Measurements from ENCODE around the gene ADPRHL1.

The ADPRHL1 gene

DNA sequence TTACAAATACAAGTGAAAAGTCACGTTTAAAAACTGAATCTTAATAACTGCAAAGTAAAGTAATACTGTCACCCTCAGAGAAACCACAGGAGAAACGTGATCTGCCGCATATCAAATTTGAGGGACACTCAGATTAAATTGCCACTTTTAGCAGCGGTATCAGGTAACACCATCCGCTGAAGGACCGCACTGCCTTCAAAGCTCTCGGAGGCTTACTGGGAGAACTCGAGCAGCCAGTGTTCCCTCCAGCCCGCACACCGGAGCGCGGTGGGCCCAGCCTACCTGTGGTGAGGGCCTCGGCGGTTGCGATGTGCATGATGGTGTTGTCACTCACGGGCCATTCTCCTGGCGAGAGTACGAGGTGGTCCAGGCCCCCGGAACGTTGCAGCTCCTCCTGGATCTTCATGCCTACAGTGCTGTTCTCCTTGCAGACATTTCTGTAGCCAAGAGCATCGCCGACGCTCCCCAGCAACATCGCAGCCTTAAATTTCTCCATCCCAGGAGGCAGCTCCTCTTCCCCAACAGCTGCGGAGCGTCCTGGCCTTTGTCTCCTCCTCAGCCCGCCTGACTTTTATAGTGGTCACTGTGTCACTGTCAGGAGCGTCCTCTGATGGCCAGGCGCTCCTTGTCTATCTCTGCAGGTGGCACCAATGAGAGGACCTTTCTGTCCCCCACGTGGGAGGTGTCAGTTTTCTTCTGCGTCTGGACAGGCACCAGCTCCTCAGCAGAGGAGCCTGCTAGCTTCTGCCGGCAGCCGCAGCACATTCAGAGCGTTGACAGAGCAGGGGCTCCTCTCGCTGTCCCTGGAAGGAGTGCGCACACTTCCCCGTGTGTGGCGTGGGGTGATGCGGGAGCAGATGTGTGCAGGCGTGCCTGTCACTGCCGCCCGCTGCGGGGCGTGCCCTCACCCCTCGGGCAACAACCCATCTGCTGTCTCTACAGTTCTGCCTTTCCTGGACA, at the start of gene ADPRHL1:
Gene ADPRHL1 (minus strand): TSS at position 547 of the 960 bp plus-strand sequence. CDS start 51 bp downstream, at position 496.
- peak; percentile 68 for DNase-seq

DNA sequence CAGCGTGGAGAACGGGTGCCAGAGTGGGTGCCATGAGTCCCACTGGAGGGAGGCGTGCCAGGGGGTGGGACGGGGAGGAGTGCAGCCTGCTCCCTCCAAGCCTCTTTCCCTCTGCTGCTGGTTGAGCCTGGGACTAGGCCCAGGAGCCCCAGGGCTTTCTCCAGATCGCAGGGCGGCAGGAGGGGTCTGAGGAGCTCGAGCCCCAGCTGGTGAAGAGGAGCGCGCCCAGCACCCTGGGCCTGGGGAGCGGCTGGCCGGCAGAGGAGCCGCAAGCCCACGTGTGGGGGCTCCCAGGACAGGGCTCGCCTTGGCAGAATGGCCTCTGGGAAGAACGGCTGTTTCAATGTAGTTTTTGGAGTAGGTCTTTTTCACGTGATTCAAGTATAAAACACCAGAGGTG, 49.4 kb upstream of the ADPRHL1 start:
- no peak for DNase-seq

DNA sequence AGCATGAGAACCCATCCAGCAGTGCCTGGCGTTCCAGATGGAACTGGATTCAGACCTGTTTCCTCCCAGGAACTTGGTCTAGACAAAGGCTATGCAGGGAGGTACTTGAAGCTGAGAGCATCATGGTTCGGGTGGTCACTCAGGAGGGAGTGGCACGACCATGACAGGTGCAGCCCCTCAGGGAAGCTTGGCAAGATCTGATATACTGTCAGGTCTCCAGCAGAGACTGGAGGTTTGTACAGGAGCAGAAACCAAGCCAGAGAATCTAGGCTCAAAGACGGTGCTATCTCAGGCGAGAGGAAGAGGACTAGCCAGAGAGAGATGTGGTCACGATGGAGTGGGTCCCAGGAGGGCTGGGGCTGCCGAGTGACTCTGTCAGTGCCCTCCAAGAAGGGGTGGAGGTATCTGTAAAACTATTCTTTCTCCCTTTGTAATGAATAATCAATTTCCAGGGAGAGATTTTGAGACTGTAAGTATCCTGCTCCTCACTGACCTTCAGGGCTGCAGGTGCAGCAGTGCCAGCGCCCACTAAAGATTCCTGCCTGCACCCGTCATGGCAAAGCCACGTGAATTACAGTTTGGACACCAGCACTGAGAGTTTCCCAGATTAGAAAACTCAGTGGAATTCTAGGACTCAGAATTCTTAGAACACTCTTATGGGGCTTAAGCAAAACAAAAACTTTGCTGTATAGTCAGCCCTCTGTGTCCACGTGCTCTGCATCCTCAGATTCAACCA, 47.4 kb upstream of the ADPRHL1 start:
- DNase-seq, result no peak

DNA sequence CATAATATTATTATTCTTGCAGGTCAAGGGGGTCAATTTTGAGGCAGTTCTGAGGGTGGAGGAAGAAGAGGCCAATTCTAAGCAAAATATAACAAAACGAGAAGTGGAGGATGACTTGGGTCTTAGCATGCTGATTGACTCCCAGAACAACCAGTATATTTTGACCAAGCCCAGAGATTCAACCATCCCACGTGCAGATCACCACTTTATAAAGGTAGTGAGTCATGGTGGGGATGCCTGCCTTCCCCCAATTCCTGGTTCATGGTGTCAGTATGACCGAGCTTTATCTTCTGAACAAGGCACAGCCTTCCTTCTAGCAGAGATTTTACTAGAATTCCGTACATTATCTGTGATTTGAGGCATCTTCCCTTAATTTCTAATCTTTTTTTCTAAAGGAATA, 46.6 kb upstream of the ADPRHL1 start:
- DNase-seq, result no peak

DNA sequence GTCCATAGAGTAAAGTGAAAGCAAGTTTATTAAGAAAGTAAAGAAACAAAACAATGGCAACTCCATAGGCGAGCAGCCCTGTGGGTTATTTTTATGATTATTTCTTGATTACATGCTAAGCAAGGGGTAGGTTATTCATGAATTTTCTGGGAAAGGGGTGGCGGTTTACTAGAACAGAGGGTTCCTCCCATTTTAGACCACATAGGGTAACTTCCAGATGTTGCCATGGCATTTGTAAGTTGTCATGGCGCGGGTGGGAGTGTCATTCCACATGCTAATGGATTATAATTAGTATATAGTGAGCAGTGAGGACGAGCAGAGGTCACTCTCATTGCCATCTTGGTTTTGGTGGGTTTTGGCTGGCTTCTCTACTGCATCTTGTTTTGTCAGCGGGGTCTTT, 45.6 kb upstream of the ADPRHL1 start:
- no peak for DNase-seq

DNA sequence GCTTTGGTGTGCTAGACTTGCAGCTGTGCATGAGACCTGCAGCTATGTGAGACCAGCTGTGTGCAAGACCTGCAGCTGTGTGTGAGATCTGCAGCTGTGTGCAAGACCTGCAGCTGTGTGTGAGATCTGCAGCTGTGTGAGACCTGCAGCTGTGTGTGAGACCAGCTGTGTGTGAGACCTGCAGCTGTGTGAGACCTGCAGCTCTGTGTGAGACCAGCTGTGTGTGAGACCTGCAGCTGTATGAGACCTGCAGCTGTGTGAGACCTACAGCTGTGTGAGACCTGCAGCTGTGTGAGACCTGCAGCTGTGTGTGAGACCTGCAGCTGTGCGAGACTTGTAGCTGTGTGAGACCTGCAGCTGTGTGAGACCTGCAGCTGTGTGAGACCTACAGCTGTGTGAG, 43.9 kb upstream of the ADPRHL1 start:
- DNase-seq, result no peak

DNA sequence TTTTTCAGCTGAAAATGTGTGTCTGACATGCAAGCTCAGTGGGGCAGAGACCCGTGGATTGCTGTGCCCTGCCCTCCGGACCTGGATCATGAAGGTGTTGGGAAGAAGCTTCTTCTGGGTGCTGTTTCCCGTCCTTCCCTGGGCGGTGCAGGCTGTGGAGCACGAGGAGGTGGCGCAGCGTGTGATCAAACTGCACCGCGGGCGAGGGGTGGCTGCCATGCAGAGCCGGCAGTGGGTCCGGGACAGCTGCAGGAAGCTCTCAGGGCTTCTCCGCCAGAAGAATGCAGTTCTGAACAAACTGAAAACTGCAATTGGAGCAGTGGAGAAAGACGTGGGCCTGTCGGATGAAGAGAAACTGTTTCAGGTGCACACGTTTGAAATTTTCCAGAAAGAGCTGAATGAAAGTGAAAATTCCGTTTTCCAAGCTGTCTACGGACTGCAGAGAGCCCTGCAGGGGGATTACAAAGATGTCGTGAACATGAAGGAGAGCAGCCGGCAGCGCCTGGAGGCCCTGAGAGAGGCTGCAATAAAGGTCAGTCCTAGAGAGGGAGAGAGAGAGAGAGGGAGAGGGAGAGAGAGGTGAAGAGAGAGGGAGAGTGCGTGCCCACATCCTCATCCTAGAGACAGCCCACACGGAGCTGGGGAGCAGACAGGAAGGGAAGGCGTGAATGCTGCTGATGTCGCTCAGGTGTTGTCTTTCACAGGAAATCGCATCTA, 42.4 kb upstream of the ADPRHL1 start:
- DNase-seq, result no peak

DNA sequence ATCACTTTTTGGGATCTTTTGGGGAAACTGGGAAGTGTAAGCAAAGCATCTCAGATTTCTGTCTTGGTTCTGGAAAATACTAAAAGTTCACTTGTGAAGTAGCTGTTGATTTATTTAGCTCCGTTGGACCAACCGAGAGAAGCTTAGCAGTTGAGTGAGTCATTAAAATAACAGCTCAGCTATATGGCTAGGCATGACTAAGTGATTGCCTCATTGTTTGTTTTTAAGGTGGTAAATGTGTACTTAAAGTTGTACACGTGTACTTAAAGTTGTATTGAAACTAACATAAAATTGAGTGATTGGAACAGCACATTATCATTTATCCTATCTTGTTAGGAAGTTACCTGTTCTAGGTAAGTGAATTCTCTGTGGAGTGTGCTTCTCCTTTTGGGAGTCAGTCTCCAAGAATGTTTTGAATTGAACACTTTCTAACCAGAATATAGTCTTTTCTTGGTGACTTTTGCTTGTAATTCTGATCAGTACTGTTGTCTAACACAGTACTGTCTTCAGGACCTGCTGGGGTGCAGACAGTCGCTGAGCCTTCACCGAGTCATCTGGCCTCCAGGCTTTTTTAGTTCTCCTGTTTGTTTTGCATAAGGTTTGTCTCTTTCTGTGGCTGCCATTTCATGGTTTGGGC, 40.1 kb upstream of the ADPRHL1 start:
- DNase-seq, result no peak

DNA sequence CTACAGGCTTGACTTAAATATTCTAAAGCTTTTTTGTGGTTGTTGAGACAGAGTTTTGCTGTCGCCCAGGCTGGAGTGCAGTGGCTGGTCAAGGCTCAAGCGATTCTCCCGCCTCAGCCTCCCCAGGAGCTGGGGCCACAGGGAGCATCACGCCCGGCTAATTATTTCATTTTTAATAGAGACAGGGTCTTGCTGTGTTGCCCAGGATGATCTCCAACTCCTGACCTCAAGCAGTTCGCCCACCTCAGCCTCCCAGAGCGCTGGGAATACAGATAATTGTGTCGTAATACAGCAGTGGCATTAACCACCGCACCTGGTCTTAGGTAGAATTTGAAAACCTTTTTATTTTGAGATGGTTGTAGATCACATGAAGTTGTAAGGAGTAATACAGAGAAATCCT, 38.7 kb upstream of the ADPRHL1 start:
- no peak for DNase-seq

DNA sequence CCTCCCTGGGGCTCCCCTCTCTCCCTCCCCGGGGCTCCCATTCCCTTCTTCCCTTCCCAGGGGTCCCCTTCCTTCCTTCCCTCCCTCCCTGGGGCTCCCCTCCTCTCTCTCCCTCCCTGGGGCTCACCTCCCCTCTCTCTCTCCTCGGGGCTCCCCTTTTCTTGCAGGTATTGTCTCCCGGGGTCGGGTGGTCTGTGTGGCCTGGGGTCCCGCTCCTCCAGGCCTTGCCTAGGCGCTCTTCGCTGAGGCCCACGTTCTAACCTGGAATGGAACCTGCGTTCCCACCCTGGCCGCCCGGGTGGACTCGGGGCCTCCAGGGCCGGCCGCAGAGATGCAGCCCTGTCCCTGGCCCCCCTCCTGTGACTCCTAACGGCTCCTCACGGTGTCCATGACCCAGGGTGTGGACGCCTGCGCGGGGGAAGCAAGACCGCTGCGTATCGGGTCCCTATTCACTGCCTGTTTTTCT, 38.2 kb upstream of the ADPRHL1 start:
- peak; percentile 54 for DNase-seq

DNA sequence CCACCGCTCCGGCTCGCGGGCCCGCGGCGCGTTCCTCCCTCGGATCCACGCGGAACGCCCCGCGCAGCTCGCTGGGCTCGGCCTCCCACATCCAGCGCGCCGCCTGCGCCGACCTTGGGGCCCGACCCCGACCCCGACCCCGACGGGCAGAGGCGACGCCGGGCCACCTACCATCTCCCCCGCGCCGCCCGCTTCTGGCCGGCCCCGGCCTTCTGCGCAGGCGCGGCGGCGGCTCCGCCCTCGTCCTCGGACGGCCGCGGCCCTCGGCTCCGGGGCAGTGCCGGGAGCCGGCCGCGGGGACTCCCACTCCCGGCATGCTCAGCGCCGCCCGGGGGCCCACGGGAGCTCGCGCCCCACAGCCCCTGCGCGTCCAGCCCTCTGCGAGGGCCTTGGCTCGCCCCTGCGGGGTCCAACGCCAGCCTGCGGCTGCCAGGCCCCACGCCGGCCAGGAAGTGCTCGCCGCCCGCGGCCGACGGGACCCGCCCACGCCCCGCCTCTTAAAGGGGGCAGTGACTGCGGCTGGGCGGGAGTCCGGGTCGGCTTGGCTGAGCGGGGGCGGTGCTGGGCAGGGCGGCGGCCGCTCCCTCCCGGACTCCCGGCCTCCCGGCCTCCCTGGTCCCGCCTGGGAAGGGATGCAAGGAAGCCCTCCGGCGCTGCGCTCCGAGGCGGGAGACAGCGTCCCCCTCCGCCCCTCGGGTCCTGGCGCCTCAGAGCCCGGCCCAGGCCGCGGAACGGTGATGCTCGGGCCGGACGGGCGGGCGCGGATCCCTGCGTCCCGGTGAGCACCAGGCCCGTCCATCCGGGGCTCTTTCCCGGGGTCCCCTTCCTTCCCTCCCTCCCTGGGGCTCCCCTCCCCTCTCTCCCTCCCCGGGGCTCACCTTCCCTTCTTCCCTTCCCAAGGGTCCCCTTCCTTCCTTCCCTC, 37.5 kb upstream of the ADPRHL1 start, which contains the start of gene DCUN1D2:
Gene DCUN1D2 (minus strand): TSS at position 216 of the 922 bp plus-strand sequence. CDS start 42 bp downstream, at position 174.
- DNase-seq, result peak; percentile 96

DNA sequence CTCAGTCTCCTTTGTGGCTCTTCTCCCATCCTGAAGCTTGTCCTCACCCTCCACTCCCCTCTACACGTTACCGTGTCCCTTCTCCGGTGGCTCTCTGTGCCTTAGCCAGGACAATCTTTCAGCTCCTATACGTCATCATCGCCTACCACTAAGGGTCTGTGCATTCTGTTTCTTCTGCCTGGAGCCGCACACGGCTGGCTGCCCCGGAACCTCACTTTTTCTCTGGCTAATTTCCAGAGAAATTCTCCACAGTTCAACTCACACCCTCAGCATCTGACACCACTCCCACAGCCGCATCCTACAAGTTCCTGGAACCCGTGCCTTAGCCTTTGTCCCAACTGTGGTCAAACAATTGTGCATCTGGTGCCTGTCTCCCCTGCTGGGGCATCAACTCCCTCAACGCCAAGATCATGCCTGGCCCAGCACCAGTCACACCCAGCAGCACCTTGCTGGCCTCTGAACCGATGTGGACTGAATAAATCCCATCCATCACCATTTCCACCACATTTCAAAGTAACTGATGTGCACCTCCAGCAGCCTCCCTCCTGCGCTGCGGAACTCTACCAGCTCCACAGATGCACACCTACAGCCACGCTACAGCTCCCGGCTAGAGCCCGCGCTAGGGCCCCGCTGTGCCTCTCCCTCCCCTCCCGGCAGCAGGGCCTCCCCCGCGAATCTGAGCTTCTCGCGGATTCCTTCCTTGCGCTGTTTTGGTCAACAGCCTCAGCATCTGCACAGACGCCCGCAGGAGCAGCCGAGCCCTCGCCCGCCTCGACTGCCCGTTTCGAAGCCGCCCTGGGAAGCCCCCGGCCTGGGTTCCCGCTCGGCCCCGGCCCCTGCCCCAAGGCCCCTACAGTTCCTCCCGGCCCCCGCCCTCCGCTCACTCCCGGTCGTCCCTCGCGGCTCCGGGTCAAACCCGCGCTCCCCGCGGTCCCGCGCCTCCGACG, 36.5 kb upstream of the ADPRHL1 start:
- DNase-seq, result peak; percentile 59

DNA sequence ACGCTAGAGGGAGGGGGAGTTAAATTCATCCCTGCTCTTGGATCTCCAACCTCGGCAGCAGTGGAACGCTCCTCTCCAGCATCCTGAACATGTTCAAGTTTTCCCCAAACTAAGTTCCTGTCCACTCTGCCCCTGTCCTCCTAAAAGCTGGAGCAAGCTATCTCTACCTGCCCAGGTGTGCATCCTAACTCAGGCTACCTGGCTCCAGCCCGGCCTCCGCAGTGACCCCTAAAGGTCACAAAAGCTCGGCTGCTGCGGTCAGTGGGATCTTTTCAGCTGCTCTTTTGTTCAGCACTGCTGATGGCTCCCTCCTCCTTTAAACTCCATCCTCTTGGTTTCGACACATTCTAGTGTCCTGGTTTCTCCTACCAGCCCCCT, 35.9 kb upstream of the ADPRHL1 start:
- DNase-seq, result no peak

DNA sequence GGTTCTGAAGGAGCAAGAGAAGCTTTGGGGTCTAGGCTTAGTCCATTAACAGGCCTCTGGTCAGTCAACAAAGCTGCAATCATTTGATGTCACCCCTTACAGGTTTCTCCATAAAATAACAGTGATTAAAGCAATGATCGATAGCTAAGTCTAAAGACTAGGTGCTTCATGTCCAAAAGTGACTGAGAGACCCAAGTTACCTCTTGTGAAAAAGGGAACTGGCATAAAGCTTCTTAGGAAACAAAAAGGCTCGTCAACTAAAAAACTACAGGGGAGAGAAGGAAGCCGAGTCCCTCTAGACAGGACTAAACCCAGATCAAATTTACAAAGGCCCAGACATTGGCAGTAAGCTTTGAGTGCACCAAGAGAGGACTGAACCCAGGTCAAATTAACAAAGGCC, 35.0 kb upstream of the ADPRHL1 start:
- no peak for DNase-seq

DNA sequence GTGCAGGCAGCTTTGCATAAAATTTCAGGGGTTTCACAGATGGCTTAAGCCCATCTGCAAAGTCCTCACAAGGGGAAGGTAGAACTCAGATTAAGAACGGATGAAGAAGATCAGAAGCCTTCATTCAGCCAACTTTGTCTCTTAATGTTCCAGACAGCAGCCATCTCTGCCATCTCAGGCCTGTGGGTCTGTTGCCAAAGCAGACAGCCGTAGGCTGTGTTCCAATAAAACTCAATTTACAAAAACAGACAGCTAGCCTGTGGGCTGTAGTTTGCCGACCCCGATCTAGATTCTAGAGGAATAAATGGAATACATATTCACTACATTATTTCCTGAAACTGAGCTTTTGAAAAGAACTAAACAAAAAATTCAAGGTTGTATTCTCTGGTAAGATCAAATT, 33.4 kb upstream of the ADPRHL1 start:
- no peak for DNase-seq

DNA sequence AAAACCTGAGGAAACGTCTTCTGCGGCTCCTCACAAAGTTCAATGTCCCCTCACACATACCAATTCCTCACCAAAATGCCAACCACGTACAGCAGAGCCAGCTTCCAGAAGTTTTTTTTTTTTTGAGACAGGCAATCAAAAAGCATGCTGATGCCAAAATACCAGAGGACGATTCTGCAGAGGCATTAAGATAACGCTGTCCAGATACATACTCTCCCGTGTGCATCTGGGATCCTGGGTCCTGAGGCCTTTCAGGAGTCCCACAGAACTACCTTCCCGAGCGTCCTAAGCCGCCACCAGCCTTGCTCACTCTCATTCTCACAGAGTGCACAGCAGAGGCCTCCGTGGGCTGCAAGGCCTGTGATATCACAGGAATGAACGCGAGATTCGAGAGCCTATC, 32.3 kb upstream of the ADPRHL1 start:
- no peak for DNase-seq

DNA sequence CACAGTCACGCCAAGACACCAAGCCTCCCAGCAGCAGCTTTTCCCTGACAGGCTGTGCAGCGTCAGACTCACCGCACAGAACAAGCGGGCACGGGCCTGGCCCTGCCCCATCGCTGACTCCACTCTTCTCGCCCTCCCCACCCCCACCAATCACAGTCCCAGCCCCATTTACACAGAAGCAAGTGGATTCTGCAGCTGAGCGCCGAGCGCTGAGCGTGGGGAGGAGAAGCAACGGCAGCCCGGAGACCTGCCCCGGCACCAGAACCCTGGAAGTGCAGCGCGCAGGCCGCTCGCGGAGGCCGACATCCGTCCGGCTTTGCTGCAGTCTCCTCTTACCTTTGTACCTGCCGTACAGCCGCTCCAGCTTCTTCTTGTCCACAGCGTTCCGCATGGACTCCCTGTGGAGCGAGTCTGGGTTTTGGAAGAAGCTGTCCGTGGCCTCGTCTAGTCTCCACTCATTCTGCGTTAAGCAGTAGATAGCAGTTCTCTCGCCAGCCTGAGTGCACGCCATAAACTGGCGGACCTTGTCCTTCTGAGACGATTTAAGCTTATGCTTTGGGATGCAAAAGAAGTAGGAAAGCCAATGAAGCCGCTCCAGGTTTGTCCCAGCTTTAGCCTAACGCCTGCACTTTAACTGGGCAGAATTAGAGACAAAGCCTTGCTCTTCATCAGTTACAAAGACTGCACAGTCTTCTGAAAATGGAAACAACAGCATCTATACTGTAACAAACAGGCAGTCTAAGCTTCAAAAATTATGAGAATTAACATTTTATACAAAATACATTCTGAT, 30.4 kb upstream of the ADPRHL1 start:
- no peak for DNase-seq

DNA sequence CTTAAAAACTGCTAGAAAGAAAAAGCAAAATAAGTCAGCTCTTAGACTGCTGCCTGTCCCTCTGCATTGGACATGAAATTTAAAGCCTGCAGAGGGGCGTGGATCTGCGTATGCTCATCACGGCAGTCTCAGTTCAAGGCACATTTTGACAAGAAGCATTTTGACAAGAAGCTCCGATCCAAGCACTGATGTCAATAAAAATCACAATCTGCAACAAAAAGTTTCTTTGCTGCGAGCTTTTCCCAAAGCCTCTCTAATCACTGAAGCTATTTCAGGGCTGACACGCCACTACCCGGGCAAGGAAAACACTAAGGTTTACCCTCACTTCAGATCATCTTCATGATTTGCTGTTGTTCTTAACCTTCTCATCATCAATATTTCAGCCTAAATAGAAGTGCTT, 29.8 kb upstream of the ADPRHL1 start:
- no peak for DNase-seq

DNA sequence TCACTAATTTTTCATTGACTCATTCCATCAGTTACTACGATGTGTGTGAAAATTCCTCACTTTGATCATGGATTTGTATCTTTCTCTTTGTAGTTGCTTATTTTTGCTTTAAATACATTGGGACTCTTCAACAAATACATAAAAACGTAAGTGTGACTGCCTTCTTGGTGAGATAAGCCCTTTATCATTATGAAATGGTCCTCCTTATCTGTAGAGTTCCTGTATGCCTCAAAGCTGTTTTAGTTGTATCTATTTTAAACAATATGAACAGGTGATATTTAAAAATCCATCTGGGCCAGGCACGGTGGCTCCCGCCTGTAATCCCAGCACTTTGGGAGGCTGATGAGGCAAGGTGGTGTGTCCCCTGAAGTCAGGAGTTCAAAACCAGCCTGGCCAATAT, 25.9 kb upstream of the ADPRHL1 start:
- DNase-seq, result no peak
